ENCODE measurements around the gene SCARB1. TPM values are rescaled to one million over a fixed set of nuclear protein-coding genes. Genes with fewer than 3 reads are reported as not detected.

Gene SCARB1
- total and polyA plus RNA-seq, 2 experiments from 2014 or later: 2.2 to 5.2 TPM

- DNase-seq: peak; percentile 72
- H3F3A ChIP-seq (ENCODE audit: insufficient read depth): peaks cover 67% of the 10 kb centered on the region
- H3K27ac ChIP-seq: peak overlapping the region; percentile 58
- no peaks in the 10 kb centered on the region for H3K9me3 ChIP-seq (ENCODE audit: low read depth)
- H3K79me2 ChIP-seq (ENCODE audit: insufficient read depth): peaks cover 55% of the 10 kb centered on the region
- H3K9ac ChIP-seq: peak overlapping the region; percentile 87
- peaks cover 16% of the 10 kb centered on the region for H3K36me3 ChIP-seq (ENCODE audit: low read depth)
- peak overlapping the region; percentile 91 for H3K4me2 ChIP-seq (ENCODE audit: unreplicated experiment)
- H3K9me2 ChIP-seq (ENCODE audit: insufficient read depth): no peaks in the 10 kb centered on the region
- H3K27me3 ChIP-seq (replicated peaks; ENCODE audit: insufficient read depth): no peaks in the 10 kb centered on the region
- in situ Hi-C loops (cut with MboI): no loop called here
- WGBS, 2 experiments (ENCODE audit: low coverage in 1 of 2, low lambda C conversion rate in 2 of 2, missing lambda C conversion rate in 2 of 2): 43% methylated on average over 9 of the region's 9 CpGs
- no peak overlapping the region for H2AFZ ChIP-seq
- H3K4me3 ChIP-seq: peak overlapping the region; percentile 74
- TF ChIP-seq EZH2 (IDR thresholded peaks at IDR 0.05; ENCODE audit: insufficient read depth, poor library complexity, severe bottlenecking) (no peak), EZH2phosphoT487 (IDR thresholded peaks at IDR 0.05; ENCODE audit: insufficient read depth, low read depth) (no peak)
- peaks cover 21% of the 10 kb centered on the region for H4K20me1 ChIP-seq (ENCODE audit: insufficient read depth)
- peaks cover 20% of the 10 kb centered on the region for H3K4me1 ChIP-seq (ENCODE audit: insufficient read depth)
These were observed 47.2 kb upstream of the SCARB1 start for GRCh38 chr12:124910561-124911478.

DNA sequence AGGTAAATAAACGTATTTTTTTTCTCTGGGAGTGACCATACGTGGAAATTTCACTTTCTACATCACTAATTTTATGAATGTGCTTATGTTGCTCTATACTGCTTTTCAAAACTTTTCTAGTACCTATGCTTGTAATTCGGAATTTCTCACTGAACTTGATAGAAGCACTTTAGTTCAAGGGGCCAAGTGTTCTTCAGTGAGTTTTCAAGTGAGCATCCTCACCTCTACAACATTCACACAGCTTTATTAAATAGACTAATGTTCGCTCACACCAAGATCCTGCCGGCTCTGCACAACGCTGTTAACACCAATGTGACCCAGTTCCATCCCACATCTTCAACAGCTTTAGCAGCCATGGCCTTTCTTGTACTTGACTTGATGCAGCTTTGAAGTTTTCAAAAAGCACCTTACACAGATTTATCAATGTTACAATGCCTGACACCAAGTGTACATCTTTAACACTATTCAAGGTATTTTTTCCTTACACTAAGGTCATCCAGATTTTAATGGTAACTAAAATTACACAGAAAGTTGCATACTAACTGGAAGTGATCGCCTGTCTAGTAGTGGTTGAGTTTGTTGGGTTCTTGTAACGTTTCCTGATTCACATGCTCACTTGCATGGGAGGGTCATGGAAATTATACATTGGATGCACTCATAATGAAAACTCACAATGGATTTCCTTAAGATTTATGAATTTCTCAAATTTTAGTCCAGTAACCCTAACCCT is 46.3 kb upstream of the SCARB1 start:
- H2AFZ ChIP-seq: no peak overlapping the region
- in situ Hi-C loops (cut with MboI): no loop called here
- H4K20me1 ChIP-seq (ENCODE audit: insufficient read depth): peaks cover 21% of the 10 kb centered on the region
- peak overlapping the region; percentile 74 for H3K4me3 ChIP-seq
- 28 to 30% methylated on average over 8 of the region's 8 CpGs for WGBS, 2 experiments (ENCODE audit: low coverage in 1 of 2, low lambda C conversion rate in 2 of 2, missing lambda C conversion rate in 2 of 2)
- peak overlapping the region; percentile 91 for H3K4me2 ChIP-seq (ENCODE audit: unreplicated experiment)
- TF ChIP-seq EZH2 (IDR thresholded peaks at IDR 0.05; ENCODE audit: insufficient read depth, poor library complexity, severe bottlenecking) (no peak), EZH2phosphoT487 (IDR thresholded peaks at IDR 0.05; ENCODE audit: insufficient read depth, low read depth) (no peak)
- H3K4me1 ChIP-seq (ENCODE audit: insufficient read depth): peaks cover 21% of the 10 kb centered on the region
- H3K9ac ChIP-seq: peak overlapping the region; percentile 87
- peaks cover 63% of the 10 kb centered on the region for H3F3A ChIP-seq (ENCODE audit: insufficient read depth)
- H3K9me3 ChIP-seq (ENCODE audit: low read depth): no peaks in the 10 kb centered on the region
- peak; percentile 59 for DNase-seq
- H3K36me3 ChIP-seq (ENCODE audit: low read depth): peaks cover 16% of the 10 kb centered on the region
- H3K9me2 ChIP-seq (ENCODE audit: insufficient read depth): no peaks in the 10 kb centered on the region
- H3K79me2 ChIP-seq (ENCODE audit: insufficient read depth): peaks cover 47% of the 10 kb centered on the region
- H3K27ac ChIP-seq: peak overlapping the region; percentile 58
- H3K27me3 ChIP-seq (replicated peaks; ENCODE audit: insufficient read depth): no peaks in the 10 kb centered on the region

DNA sequence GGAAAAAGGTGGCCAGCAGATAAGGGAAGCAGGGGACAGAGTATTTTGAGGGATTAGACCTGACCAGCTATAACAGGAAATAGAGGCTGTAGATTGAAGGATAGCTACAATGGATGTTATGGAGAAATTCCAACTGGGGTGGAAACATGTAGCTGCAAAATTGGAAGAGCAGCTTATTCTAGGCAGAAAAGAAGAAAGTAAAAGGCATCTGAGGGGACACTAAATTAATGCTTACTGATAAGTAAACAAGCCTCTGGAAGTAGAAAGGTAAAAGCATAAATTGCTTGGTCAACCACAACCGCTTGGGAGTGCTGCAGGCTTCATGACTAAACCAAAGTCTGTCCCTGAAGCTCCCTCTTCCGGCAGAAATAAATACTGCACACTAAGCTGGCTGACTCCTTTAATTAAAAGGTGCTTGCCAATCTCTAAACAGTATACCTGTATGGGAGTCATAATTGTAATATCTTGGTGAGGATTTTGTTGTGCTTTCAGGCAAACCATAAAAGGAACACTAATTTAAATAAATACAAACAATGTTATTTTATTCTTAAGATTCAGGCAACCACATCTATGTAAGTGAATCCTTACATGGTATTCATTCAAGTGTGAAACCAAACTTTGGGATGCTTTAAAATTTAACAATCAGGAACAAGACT is 43.1 kb upstream of the SCARB1 start:
- H3K36me3 ChIP-seq (ENCODE audit: low read depth): peaks cover 11% of the 10 kb centered on the region
- in situ Hi-C loops (cut with MboI): no loop called here
- H3K9me2 ChIP-seq (ENCODE audit: insufficient read depth): no peaks in the 10 kb centered on the region
- peaks cover 26% of the 10 kb centered on the region for H3K4me1 ChIP-seq (ENCODE audit: insufficient read depth)
- H3K4me2 ChIP-seq (ENCODE audit: unreplicated experiment): no peak overlapping the region
- TF ChIP-seq EZH2phosphoT487 (IDR thresholded peaks at IDR 0.05; ENCODE audit: insufficient read depth, low read depth): no peak
- H3K27me3 ChIP-seq (replicated peaks; ENCODE audit: insufficient read depth): no peaks in the 10 kb centered on the region
- WGBS, 2 experiments (ENCODE audit: low coverage in 1 of 2, low lambda C conversion rate in 2 of 2, missing lambda C conversion rate in 2 of 2): 0% methylated on average over 2 of the region's 2 CpGs
- H3K9me3 ChIP-seq (ENCODE audit: low read depth): no peaks in the 10 kb centered on the region
- peaks cover 52% of the 10 kb centered on the region for H3F3A ChIP-seq (ENCODE audit: insufficient read depth)
- H2AFZ ChIP-seq: no peak overlapping the region
- DNase-seq: peak; percentile 89
- no peak overlapping the region for H3K27ac ChIP-seq
- no peak overlapping the region for H3K4me3 ChIP-seq
- no peak overlapping the region for H3K9ac ChIP-seq
- peaks cover 21% of the 10 kb centered on the region for H3K79me2 ChIP-seq (ENCODE audit: insufficient read depth)
- H4K20me1 ChIP-seq (ENCODE audit: insufficient read depth): peaks cover 14% of the 10 kb centered on the region
